K562 (cell line): ENCODE data around the gene HTR6.

ENCODE experiments used
- BMI1 ChIP-seq: fragments of 150-350 bp; IDR thresholded peaks from 2 replicates; pipeline ENCODE4 v1.6.1; 2014; ENCODE audit warnings: low read length
- MXI1 ChIP-seq: IDR thresholded peaks from 2 replicates; pipeline ENCODE4 v1.6.1; 2011; ENCODE audit warnings: low read depth, mild to moderate bottlenecking, improper control_type of control experiment, low read length
- TEAD1 ChIP-seq, 2 experiments: fragments of 450-650 bp in 1 of 2; sonication (generic) in 1 of 2; formaldehyde crosslinking; IDR thresholded peaks; 2 replicates each; pipeline versions ENCODE4 v1.4.0 to v1.8.0; 2020 to 2022; ENCODE audit warnings: mild to moderate bottlenecking in 2 of 2, missing genetic modification reagents in 1 of 2
- TF ChIP-seq, protein P1 (sequence below): fragments of 250-450 bp; sonication (Bioruptor Pico); IDR thresholded peaks from 2 replicates; pipeline ENCODE4 v1.5.0; 2021

- no peak for TF ChIP-seq MXI1
- no peak for TF ChIP-seq TEAD1 (CRISPR knock-in tag; IDR thresholded peaks at IDR 0.05)
- TF ChIP-seq BMI1 = no peak
- TF ChIP-seq, protein P1, sequence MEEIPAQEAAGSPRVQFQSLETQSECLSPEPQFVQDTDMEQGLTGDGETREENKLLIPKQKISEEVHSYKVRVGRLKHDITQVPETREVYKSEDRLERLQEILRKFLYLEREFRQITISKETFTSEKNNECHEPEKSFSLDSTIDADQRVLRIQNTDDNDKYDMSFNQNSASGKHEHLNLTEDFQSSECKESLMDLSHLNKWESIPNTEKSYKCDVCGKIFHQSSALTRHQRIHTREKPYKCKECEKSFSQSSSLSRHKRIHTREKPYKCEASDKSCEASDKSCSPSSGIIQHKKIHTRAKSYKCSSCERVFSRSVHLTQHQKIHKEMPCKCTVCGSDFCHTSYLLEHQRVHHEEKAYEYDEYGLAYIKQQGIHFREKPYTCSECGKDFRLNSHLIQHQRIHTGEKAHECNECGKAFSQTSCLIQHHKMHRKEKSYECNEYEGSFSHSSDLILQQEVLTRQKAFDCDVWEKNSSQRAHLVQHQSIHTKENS (CRISPR knock-in tag) = no peak
Observed at GRCh38 chr1:19625291-19625937, 39.3 kb upstream of the HTR6 start.
